GM21825 (cell line): ENCODE data around the gene MIEF1.
A peak's percentile ranks its signal among the peaks of the same experiment; 100 is the strongest.

Source experiments
- ATAC-seq: cut with Tn5 transposase; IDR thresholded peaks from one replicate; pipeline ENCODE4 v1.9.1; 2021; ENCODE audit warnings: mild to moderate bottlenecking, moderate library complexity; ENCODE audit not compliant: unreplicated experiment

The MIEF1 gene

GRCh38 chr22:39470451-39471291 is 31.4 kb upstream of the MIEF1 start:
- ATAC-seq = no peak

DNA sequence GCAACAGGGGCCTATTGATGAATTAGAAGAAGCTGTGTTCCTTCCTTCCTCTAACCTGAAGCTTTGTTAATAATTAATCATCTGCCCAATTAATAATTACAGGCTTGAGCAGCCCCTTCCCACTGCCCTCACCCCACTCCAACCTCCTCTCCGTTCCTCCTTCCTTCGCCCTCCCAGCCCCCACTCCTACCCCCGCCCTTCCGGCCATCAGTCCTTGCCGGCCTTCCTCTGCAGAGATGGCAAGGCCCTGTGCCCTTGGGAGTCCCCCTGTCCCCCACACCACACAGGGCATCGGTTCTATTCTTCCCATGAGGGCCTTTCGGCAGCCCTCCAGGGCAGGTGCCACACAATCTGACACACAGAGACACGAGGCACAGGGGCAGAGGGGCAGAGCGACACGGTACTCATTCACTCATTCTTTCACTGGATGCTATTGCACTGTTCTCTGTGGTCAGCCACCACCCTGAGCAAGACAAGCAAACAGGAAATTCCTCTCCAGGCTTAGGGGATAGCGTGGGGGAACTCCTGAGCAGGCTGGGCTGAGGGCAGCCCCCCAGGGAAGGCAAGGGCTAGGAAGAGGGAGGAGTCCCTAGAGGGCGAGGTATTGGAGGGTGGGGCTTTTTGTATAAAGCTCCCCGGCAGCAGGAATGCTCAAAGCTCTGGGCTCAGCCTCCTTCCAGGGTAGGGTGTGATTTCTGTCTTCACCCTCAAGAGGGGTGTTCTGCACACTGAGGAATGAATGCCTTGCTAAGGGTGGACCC is 30.5 kb upstream of the MIEF1 start:
- peak; percentile 56 for ATAC-seq

DNA sequence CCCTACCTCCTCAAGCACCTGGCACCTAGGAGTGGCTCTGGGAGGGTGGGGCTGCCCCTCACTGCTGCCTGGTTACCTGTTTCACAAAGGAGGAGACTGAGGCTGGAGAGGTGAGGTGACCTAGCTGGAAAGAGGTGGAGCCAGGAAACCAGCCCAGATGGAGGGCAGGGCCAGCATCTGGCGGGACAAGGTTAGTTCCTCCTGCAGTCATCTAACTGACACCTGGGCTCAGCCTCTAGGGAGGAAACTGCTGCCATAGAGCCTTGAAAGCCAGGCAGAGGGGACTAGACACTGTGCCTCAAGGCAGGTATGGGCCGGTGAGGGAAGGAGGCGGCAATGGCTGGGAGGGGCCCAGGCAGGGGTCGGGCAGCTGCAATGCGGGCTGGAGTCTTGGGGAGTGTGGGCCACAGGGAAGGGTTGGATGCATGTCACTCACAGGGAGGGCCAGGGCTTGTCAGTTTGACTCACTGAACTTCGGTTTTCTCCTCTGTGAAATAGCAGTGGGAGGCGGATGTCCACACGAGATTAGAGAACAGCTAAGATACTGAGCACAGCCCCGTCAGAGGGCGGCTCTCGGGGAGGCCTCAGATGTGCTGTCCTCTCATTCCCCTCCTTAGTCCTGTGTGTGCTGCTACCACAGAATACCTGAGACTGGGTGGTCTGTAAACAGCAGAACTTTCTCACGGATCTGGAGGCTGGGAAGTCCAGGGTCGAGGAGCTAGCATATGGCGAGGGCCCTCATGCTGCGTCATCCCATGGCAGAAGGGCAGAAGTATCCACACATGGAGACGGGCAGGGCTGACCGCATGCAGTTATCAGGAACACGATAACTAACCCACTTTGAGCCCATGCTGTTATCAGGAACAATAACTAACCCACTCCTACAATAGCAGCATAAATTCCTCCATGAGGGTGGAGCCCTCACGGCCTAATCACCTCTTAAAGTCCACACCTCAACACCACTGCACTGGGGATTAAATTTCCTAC is 29.2 kb upstream of the MIEF1 start:
- no peak for ATAC-seq

- no peak for ATAC-seq
Observed at GRCh38 chr22:39473851-39474250, 28.2 kb upstream of the MIEF1 start.

DNA sequence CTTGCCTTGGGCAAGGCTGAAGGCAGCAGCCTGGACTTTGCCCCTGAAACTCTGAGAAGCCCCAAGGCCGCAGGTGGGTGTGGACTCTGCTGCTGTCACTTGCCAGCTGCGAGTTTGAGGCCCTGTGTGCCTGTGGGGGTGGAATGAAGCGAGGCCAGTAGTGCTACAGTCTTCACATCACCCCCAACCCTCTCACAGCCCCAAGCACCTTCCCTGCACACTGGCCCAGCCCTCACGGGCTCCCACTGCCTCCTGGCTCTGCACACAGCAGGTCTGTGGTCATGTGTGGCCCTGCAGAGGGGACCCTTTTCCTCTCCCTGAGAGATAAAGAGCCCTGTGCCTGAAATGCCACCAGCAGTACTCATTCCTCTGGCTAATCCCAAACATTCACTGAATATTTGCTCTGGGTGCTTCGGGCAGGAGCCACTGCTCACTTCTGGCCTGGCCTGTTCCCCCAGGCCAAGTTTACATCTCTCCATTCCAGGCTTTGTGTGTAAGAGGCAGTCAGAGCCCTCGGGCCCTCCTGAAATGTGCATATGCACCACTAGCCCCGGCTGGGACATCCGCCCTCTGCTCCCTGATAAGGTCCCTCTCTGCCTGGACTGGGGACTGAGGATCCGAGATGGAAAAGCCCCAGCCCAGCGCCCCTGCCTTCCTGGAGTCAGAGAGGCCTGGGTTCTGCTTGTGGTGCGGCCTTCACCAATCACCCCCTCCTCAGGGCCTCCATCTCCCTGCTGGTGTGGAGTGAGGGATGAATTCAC is 27.6 kb upstream of the MIEF1 start:
- ATAC-seq = no peak

DNA sequence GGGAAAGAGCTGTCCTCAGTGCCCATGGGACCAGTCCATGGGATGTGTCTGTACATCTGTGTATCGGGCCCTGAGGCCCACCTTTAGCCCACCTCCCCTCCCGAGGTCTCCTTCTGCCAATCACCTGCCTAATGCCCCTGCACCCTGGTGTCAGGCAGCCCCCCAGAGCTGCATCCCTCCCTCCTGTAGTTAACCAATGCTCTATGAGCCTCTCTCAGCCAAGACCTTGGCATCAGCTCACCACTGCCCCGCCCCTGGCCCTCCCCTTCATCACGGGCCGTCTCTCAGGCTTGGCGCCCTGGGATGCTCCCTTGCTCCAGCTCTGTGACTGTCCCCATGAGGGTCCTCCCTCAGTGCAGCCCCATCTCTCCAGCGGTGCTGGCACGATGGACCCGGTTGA is 26.8 kb upstream of the MIEF1 start:
- no peak for ATAC-seq

DNA sequence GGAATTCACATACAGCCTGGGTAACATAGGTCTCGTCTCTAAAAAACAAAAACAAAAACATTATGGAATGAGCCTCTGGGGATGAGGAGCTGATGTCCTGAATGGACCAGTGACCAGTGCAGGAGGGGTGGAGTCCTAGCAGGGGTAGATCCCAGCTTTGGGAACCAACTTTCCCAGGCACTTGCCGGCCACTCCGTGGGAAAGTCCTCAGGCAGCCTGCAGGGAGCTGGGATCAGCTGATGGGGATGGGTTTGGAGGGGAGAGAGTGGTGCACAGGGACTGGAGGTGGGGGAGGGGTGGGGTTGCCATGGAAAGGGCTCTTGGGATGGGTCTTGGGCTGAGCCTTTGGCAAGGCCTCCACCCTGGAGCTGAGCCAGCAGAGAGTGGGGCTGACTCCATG is 26.2 kb upstream of the MIEF1 start:
- no peak for ATAC-seq

- ATAC-seq = no peak
Observed at GRCh38 chr22:39476664-39477063, 25.4 kb upstream of the MIEF1 start.

DNA sequence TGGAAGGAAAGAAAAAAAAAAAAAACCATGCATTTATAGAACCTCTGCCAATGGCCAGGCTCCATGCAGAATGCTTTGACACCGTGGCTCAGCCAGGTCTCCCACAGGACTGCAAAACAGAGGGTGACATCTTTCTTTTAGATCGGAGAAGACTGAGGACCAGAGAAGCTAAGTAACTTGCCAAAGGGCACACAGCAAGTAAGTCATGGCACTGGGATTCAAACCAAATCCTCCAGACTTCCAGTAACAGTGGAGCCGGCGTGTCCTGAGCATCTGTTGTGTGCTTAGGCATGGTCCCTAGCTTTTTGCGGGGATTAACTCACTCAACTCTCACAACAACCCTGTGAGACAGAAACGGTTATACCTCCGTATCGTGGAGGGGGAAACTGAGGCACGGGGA is 24.5 kb upstream of the MIEF1 start:
- no peak for ATAC-seq

DNA sequence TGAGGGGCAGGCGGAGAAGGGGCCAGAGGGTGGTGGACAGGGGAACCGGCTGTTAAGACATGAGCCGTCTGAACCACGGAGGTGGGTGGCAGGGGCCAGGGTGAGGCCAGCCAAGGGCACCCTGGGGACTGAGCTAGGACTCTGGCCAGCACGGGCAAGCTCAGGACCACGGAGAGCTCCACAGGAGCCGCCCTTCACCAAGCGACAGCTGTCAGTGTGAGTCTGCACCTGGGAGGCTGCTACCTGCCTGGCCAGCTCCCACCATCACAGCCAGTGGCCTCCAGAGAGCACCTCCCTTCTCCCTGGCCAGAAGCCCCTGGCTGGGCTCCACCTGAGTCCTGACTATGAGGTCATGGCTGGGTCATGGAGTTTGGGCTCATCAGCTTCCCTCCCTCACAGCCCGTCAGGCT is 23.6 kb upstream of the MIEF1 start:
- ATAC-seq = no peak

- no peak for ATAC-seq
Observed at GRCh38 chr22:39479254-39479653, 22.8 kb upstream of the MIEF1 start.

GRCh38 chr22:39480557-39480956 is 21.5 kb upstream of the MIEF1 start:
- ATAC-seq = no peak

GRCh38 chr22:39481054-39481453 is 21.0 kb upstream of the MIEF1 start:
- no peak for ATAC-seq

DNA sequence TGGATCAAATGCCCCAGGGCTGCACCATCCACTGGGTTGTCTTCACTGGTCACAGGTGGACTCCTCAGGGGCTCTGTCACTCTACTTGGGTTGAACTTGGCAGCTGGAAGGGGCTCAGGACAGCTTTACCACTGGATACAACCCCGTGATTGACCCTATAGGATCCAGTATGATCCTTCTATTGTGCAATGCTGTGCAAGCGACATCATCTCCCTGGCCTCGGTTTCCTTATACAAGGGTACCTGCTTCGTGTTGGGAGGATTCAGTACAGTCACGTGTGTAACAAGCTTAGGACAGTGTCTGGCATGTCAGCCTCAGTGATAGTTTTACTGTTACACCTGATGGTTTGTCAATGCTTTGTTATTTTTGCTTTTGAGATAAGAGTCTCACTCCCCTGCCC is 20.5 kb upstream of the MIEF1 start:
- ATAC-seq = no peak

GRCh38 chr22:39482768-39483167 is 19.3 kb upstream of the MIEF1 start:
- ATAC-seq = no peak

DNA sequence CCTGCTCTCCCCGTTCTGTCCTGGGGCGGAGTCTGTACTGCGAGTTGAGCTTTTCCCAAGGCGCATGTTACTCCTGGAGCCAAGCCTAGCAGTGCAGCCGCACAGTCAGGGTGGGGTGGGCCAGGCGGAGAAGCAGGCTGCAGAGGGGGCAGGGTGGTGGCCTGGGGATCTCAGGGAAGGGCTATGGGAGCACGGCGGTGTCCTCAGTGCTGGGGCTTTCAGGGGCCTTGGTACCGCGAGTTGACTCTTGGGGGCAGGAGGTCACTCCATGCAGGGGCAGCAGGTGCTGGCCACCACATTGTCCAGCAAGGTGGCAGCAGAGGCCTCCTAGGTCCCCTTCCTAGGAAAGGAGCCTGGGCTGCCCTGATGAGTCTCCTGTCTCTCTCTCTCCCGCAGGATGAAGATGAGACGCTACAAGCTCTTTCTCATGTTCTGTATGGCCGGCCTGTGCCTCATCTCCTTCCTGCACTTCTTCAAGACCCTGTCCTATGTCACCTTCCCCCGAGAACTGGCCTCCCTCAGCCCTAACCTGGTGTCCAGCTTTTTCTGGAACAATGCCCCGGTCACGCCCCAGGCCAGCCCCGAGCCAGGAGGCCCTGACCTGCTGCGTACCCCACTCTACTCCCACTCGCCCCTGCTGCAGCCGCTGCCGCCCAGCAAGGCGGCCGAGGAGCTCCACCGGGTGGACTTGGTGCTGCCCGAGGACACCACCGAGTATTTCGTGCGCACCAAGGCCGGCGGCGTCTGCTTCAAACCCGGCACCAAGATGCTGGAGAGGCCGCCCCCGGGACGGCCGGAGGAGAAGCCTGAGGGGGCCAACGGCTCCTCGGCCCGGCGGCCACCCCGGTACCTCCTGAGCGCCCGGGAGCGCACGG is 14.9 kb upstream of the MIEF1 start:
- ATAC-seq = no peak

- no peak for ATAC-seq
Observed at GRCh38 chr22:39487826-39488520, 14.1 kb upstream of the MIEF1 start.

DNA sequence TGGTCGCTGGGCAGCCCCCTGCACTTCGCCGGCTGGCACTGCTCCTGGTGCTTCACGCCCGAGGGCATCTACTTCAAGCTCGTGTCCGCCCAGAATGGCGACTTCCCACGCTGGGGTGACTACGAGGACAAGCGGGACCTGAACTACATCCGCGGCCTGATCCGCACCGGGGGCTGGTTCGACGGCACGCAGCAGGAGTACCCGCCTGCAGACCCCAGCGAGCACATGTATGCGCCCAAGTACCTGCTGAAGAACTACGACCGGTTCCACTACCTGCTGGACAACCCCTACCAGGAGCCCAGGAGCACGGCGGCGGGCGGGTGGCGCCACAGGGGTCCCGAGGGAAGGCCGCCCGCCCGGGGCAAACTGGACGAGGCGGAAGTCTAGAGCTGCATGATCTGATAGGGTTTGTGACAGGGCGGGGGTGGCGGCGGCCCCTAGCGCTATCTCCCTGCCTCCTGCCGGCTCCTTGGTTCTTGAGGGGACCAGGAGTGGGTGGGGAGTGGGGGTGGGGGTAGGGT is 13.5 kb upstream of the MIEF1 start:
- no peak for ATAC-seq
